ENCODE measurements around the gene LEAP2. TPM values are rescaled to one million over a fixed set of nuclear protein-coding genes. Genes with fewer than 3 reads are reported as not detected.

The LEAP2 gene, protein sequence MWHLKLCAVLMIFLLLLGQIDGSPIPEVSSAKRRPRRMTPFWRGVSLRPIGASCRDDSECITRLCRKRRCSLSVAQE
- total RNA-seq = 0.22 and 0.43 TPM in 2 replicates

DNA sequence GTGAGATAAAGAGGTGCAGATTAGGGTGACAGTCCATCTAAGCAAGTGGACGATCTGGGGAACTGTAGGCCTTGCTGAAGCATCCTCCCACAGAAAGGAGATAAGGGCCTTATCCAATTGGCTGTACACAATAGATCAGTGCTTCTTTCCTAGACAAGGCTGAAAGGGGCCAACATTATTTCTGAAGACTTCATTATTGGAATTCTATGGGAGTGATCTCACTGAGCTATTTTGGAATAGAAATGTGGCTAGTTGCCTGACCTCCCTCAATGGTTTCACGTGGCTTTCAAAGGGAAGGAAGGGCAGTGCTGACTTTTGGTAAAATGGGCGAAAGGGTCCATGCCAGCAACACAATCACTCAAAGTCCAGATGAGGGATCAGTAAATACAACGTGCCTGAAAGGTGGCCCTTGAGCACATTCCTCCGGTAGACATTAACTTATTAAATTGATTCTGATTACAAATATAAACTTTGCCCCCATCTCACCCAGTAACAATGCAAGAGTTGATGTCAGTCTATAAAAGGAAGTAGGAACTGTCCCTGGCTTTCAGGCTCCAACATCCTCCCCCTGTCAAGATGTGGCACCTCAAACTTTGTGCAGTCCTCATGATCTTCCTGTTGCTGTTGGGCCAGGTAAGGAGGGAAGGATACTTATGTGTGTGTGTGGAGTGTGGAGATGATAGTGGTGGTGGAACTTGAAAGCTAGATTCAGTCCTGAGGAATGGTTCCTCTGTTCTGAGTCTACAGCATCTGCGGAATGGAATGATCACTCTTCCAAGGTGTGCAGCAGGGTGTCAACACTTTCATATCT is at the start of gene LEAP2:
Gene LEAP2 (plus strand): TSS at position 550 of the 811 bp plus-strand sequence. CDS start 27 bp downstream, at position 577.

DNA sequence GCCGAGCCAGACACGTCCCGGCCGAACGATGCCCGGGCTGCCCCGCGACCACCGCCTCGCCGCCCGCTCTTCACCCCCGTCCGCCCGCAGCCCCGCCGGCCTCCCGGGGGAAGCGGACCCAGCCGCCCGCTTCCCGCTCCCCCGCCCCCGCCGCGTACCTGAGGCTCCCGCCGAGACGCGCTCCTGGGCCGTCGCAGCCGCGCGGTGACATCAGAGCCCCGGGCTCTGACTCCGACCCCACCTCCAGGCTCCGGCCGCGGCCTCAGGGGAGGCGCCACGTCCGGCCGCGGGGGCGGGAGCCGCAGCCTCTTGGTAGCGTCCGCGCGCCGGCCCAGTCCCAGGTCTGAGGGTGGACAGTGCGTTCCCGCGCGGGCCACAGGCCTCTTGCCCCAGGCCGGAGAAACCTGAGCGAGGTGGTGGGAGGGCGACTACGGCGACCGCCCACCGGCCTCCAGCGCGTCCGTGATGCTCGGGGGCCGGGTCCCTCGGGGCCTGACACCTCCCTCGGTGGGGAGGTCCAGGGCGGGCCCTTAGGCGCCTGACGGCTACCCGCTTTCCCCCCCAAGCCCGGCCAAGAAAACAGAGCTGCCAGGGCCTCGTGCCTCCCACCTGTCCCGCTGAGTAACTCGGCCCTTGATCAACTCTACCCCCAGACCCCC is 42.9 kb upstream of the LEAP2 start, which contains the start of gene SHROOM1:
Gene SHROOM1 (minus strand): TSS at position 212 of the 659 bp plus-strand sequence. CDS start 4,507 bp downstream, outside the sequence.

DNA sequence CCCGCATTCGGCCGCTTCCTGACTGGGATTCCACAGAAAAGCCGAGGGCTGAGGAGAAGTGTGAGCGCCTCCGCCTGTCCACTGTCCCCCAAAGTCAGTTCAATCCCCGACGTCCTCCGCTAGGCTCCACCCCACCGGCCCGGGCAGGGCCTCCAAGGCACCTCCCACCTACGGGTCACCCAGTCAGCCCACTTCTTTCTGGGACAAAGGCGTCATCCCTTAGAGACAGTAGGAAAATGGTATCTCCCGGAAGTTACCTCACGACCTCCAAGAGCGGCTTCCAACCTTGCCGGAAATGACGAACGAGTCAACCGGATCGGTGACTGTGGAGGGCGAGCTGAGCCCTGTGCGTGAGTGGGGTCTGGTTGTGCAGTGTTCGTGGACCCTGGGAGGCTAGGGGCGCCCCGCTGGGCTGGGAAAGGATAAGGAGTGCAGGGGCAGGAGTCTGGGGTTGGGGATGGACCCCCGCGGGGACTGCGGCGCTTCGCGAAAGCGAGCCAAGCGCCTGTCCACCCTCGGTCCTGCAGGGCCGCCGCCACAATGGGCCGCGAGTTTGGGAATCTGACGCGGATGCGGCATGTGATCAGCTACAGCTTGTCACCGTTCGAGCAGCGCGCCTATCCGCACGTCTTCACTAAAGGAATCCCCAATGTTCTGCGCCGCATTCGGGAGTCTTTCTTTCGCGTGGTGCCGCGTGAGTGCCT is 7.0 kb upstream of the LEAP2 start, which contains the start of the genes GDF9 and UQCRQ:
Gene GDF9 (minus strand): TSS at position 128 of the 704 bp plus-strand sequence. CDS start 1,936 bp downstream, outside the sequence.
Gene UQCRQ (plus strand): TSS at position 301 of the 704 bp plus-strand sequence. CDS start 240 bp downstream, at position 541.

Small RNAs within 50 kb of the gene (small RNA-seq; reads per million reads assigned to genes)
- not detected for gene RNA5SP192 (ENCODE audit: low replicate concordance)

Other genes with a start within 250 kb of the LEAP2 start
- not detected in 2 replicates for gene IL13, start 215.5 kb upstream of the LEAP2 start, total RNA-seq
- not detected in 2 replicates for gene IL4, start 199.7 kb upstream of the LEAP2 start, total RNA-seq
- 9.4 and 10.1 TPM in 2 replicates for gene KIF3A, start 136.1 kb upstream of the LEAP2 start, total RNA-seq
- gene CCNI2, start 126.2 kb upstream of the LEAP2 start, total RNA-seq = not detected in 2 replicates
- gene SEPTIN8, start 96.4 kb upstream of the LEAP2 start, total RNA-seq = 31.1 and 67.0 TPM in 2 replicates
- gene SOWAHA, start 60.4 kb upstream of the LEAP2 start, total RNA-seq = not detected in 2 replicates
- 2.0 and 8.9 TPM in 2 replicates for gene SHROOM1, start 43.0 kb upstream of the LEAP2 start, total RNA-seq
- 0.22 TPM in 1 of 2 replicates, not detected in the other for gene GDF9, start 7.2 kb upstream of the LEAP2 start, total RNA-seq
- gene UQCRQ, start 7.0 kb upstream of the LEAP2 start, total RNA-seq = 50.3 and 62.1 TPM in 2 replicates
- gene AFF4, start 90.0 kb downstream of the LEAP2 start, total RNA-seq = 67.4 and 101 TPM in 2 replicates
- 10.1 and 12.6 TPM in 2 replicates for gene ZCCHC10, start 152.9 kb downstream of the LEAP2 start, total RNA-seq
- 134 and 155 TPM in 2 replicates for gene HSPA4, start 178.3 kb downstream of the LEAP2 start, total RNA-seq

Data from placental pericyte (primary cell).